ENCODE measurements around the gene ATP13A3. TPM values are rescaled to one million over a fixed set of nuclear protein-coding genes. Genes with fewer than 3 reads are reported as not detected.
A peak's percentile ranks its signal among the peaks of the same experiment; 100 is the strongest.

The ATP13A3 gene
- total RNA-seq, 5 donors from 2014 or later (not counting 1 experiment from before 2014, with no cell fraction given), result 48.1 to 71.7 (median 52.0) TPM

- WGBS (ENCODE audit: insufficient coverage), result 88% methylated on average over 6 of the region's 9 CpGs
These were observed 103.9 kb downstream of the ATP13A3 start for GRCh38 chr3:194382892-194383223.

DNA sequence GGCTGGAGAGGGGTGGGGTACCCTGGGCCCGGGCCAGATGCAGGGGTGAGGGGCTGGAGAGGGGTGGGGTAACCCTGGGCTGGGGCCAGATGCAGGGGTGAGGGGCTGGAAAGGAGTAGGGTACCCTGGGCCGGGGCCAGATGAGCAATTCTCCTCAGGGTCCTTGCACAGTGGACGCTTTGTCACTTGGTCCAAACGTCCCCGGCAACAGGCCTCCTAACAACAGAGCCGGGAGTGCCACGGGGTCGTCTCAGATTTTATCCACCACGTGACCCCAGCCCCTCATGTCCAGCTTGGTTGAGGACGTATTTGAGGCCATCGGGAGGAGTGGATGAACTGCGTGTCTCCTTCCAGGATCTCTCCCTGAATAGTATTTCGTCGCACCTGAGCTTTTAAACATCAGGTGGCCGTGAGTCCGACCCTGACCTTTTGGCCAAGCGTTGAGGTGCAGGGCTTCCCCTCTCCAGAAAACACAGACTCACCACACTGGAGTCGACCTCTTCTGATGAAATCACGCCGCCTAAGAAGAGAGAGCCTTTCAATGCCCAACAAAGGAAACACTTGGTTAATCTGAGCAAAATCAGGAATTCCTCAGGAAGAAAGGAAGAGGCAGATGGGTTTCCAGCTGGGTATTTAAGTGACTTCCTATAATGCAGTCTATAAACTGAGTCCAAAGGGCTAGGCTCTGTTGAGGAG is 104.5 kb downstream of the ATP13A3 start:
- Mint-ChIP-seq H3K9me3 (no peaks in the 10 kb centered on the region), H3K36me3 (no peaks in the 10 kb centered on the region), H3K4me3 (no peak overlapping the region), H3K4me1 (no peaks in the 10 kb centered on the region), H3K27ac (no peak overlapping the region), H3K27me3 (peaks cover 12 to 20% of the 10 kb centered on the region in 2 donors)
- Histone ChIP-seq H3K4me3 (ENCODE audit: control insufficient read depth in 1 of 2, extremely low read depth in 1 of 2, low read length in 1 of 2) (no peak overlapping the region), H3K27me3 (replicated peaks in 1 of 2; ENCODE audit: control insufficient read depth in 2 of 2, extremely low read depth in 1 of 2, insufficient read depth in 2 of 2, low read length in 1 of 2) (peaks cover 0 to 50% of the 10 kb centered on the region in 2 experiments), H3K36me3 (ENCODE audit: control insufficient read depth in 2 of 2, extremely low read depth in 1 of 2, insufficient read depth in 1 of 2, low read length in 1 of 2) (no peaks in the 10 kb centered on the region), H3K9me3 (no peaks in the 10 kb centered on the region), H3K4me1 (ENCODE audit: control insufficient read depth in 1 of 2, extremely low read depth in 1 of 2, insufficient read depth in 2 of 2, low read length in 2 of 2) (no peaks in the 10 kb centered on the region), H3K27ac (ENCODE audit: low read length) (no peak overlapping the region)
- no peak for ATAC-seq (replicated peaks in 1 of 4)
- CTCF ChIA-PET, result no interaction called here
- WGBS (ENCODE audit: insufficient coverage), result 83% methylated on average over 16 of the region's 20 CpGs
- no peak for DNase-seq
- POLR2A ChIA-PET, result no interaction called here

More at GRCh38 chr3:194382892-194383223, 103.9 kb downstream of the ATP13A3 start:
- Mint-ChIP-seq H3K9me3 (no peaks in the 10 kb centered on the region), H3K27ac (no peak overlapping the region), H3K36me3 (no peaks in the 10 kb centered on the region), H3K4me1 (no peaks in the 10 kb centered on the region), H3K27me3 (peaks cover 12 to 20% of the 10 kb centered on the region in 2 donors), H3K4me3 (no peak overlapping the region)
- CTCF ChIA-PET, result no interaction called here
- H3K4me1 ChIP-seq (ENCODE audit: control insufficient read depth in 1 of 2, extremely low read depth in 1 of 2, insufficient read depth in 2 of 2, low read length in 2 of 2), result no peaks in the 10 kb centered on the region
- POLR2A ChIA-PET, result interaction anchor here in 1 of 2 donors (0.6 kb wide), 1 partner anchor 15 kb away, joined by 5 read pairs; no protein-coding TSS in a partner anchor
- H3K27me3 ChIP-seq (replicated peaks in 1 of 2; ENCODE audit: control insufficient read depth in 2 of 2, extremely low read depth in 1 of 2, insufficient read depth in 2 of 2, low read length in 1 of 2), result peaks cover 0 to 50% of the 10 kb centered on the region in 2 experiments
- ATAC-seq (replicated peaks in 1 of 4) (peak in 1 of 4 experiments; percentile 27), DNase-seq (no peak)
- no peaks in the 10 kb centered on the region for H3K36me3 ChIP-seq (ENCODE audit: control insufficient read depth in 2 of 2, extremely low read depth in 1 of 2, insufficient read depth in 1 of 2, low read length in 1 of 2)
- no peak overlapping the region for H3K4me3 ChIP-seq (ENCODE audit: control insufficient read depth in 1 of 2, extremely low read depth in 1 of 2, low read length in 1 of 2)
- no peaks in the 10 kb centered on the region for H3K9me3 ChIP-seq
- no peak overlapping the region for H3K27ac ChIP-seq (ENCODE audit: low read length)

GRCh38 chr3:194381460-194381875 is 105.3 kb downstream of the ATP13A3 start:
- Mint-ChIP-seq H3K27me3 (peaks cover 12 to 20% of the 10 kb centered on the region in 2 donors), H3K9me3 (no peaks in the 10 kb centered on the region), H3K36me3 (no peaks in the 10 kb centered on the region), H3K27ac (no peak overlapping the region), H3K4me1 (no peaks in the 10 kb centered on the region), H3K4me3 (no peak overlapping the region)
- ATAC-seq (replicated peaks in 1 of 4) (no peak), DNase-seq (no peak)
- Histone ChIP-seq H3K36me3 (ENCODE audit: control insufficient read depth in 2 of 2, extremely low read depth in 1 of 2, insufficient read depth in 1 of 2, low read length in 1 of 2) (no peaks in the 10 kb centered on the region), H3K4me3 (ENCODE audit: control insufficient read depth in 1 of 2, extremely low read depth in 1 of 2, low read length in 1 of 2) (no peak overlapping the region), H3K4me1 (ENCODE audit: control insufficient read depth in 1 of 2, extremely low read depth in 1 of 2, insufficient read depth in 2 of 2, low read length in 2 of 2) (no peaks in the 10 kb centered on the region), H3K27me3 (replicated peaks in 1 of 2; ENCODE audit: control insufficient read depth in 2 of 2, extremely low read depth in 1 of 2, insufficient read depth in 2 of 2, low read length in 1 of 2) (peaks cover 0 to 50% of the 10 kb centered on the region in 2 experiments), H3K9me3 (no peaks in the 10 kb centered on the region), H3K27ac (ENCODE audit: low read length) (no peak overlapping the region)
- ChIA-PET POLR2A (interaction anchor here in 1 of 2 donors (0.7 kb wide), 1 partner anchor 14 kb away, joined by 3 read pairs; no protein-coding TSS in a partner anchor), CTCF (no interaction called here)
- WGBS (ENCODE audit: insufficient coverage), result 77% methylated on average over 17 of the region's 17 CpGs

DNA sequence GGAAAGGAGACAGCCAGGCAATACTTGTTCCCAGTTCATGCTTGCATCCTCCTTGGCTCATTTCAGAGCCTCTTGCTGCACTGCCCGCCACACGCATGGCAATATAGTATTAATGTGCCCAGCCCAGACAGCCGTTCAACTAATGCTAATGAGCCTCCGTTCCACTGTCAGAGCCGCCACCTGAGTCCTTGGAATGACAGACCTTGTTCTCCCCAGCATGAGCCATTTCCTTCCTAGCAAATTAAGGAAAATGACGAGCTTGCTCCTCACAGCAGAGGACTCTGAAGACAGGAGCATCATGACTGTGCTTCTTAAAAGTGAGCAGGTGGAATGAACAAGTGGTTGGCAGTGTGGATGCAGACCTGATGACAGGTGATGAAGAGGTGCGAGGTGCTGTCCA is 106.5 kb downstream of the ATP13A3 start:
- H3K27ac Mint-ChIP-seq, result no peak overlapping the region
- H3K9me3 Mint-ChIP-seq, result no peaks in the 10 kb centered on the region
- no peaks in the 10 kb centered on the region for H3K4me1 Mint-ChIP-seq
- POLR2A ChIA-PET, result no interaction called here
- no peaks in the 10 kb centered on the region for H3K9me3 ChIP-seq
- no peaks in the 10 kb centered on the region for H3K36me3 Mint-ChIP-seq
- no peak overlapping the region for H3K4me3 ChIP-seq (ENCODE audit: control insufficient read depth in 1 of 2, extremely low read depth in 1 of 2, low read length in 1 of 2)
- CTCF ChIA-PET, result no interaction called here
- H3K4me3 Mint-ChIP-seq, result no peak overlapping the region
- no peak for DNase-seq
- peaks cover 12 to 26% of the 10 kb centered on the region in 2 donors for H3K27me3 Mint-ChIP-seq
- no peak overlapping the region for H3K27ac ChIP-seq (ENCODE audit: low read length)
- H3K27me3 ChIP-seq (replicated peaks in 1 of 2; ENCODE audit: control insufficient read depth in 2 of 2, extremely low read depth in 1 of 2, insufficient read depth in 2 of 2, low read length in 1 of 2), result peaks cover 0 to 46% of the 10 kb centered on the region in 2 experiments
- no peaks in the 10 kb centered on the region for H3K36me3 ChIP-seq (ENCODE audit: control insufficient read depth in 2 of 2, extremely low read depth in 1 of 2, insufficient read depth in 1 of 2, low read length in 1 of 2)
- no peak for ATAC-seq (replicated peaks in 1 of 4)
- no peaks in the 10 kb centered on the region for H3K4me1 ChIP-seq (ENCODE audit: control insufficient read depth in 1 of 2, extremely low read depth in 1 of 2, insufficient read depth in 2 of 2, low read length in 2 of 2)
- 59% methylated on average over 5 of the region's 7 CpGs for WGBS (ENCODE audit: insufficient coverage)

DNA sequence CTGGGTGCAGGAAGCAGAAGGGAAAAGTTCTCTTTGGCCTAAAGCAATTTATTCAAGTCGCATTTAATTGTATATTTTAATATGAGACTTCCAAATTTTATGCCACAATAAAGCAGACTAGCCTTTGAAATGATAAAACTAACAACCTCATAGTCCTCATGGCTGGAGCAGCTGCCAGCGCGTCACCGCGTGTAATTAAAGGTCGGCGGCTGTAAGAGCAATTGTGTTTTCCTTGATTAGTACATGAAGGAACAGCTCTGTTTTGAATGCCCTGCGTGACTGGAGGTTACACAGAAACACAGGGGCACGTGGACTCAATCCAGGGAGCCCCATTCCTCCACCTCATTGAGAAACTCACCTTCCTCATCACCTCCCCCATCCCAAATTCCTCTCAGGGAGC is 107.2 kb downstream of the ATP13A3 start:
- ATAC-seq (replicated peaks in 1 of 4), result no peak
- H3K9me3 ChIP-seq, result no peaks in the 10 kb centered on the region
- H3K4me3 ChIP-seq (ENCODE audit: control insufficient read depth in 1 of 2, extremely low read depth in 1 of 2, low read length in 1 of 2), result no peak overlapping the region
- H3K4me3 Mint-ChIP-seq, result no peak overlapping the region
- no peaks in the 10 kb centered on the region for H3K4me1 ChIP-seq (ENCODE audit: control insufficient read depth in 1 of 2, extremely low read depth in 1 of 2, insufficient read depth in 2 of 2, low read length in 2 of 2)
- no peaks in the 10 kb centered on the region for H3K36me3 ChIP-seq (ENCODE audit: control insufficient read depth in 2 of 2, extremely low read depth in 1 of 2, insufficient read depth in 1 of 2, low read length in 1 of 2)
- no peak overlapping the region for H3K27ac Mint-ChIP-seq
- H3K27me3 Mint-ChIP-seq, result peaks cover 12 to 30% of the 10 kb centered on the region in 2 donors
- no peak overlapping the region for H3K27ac ChIP-seq (ENCODE audit: low read length)
- H3K4me1 Mint-ChIP-seq, result no peaks in the 10 kb centered on the region
- peaks cover 0 to 48% of the 10 kb centered on the region in 2 experiments for H3K27me3 ChIP-seq (replicated peaks in 1 of 2; ENCODE audit: control insufficient read depth in 2 of 2, extremely low read depth in 1 of 2, insufficient read depth in 2 of 2, low read length in 1 of 2)
- ChIA-PET POLR2A (no interaction called here), CTCF (no interaction called here)
- DNase-seq, result no peak
- H3K36me3 Mint-ChIP-seq, result no peaks in the 10 kb centered on the region
- WGBS (ENCODE audit: insufficient coverage), result 60% methylated on average over 1 of the region's 9 CpGs
- H3K9me3 Mint-ChIP-seq, result no peaks in the 10 kb centered on the region

GRCh38 chr3:194379231-194379630 is 107.6 kb downstream of the ATP13A3 start:
- H3K27ac Mint-ChIP-seq, result no peak overlapping the region
- no peak overlapping the region for H3K27ac ChIP-seq (ENCODE audit: low read length)
- H3K27me3 ChIP-seq (replicated peaks in 1 of 2; ENCODE audit: control insufficient read depth in 2 of 2, extremely low read depth in 1 of 2, insufficient read depth in 2 of 2, low read length in 1 of 2), result peaks cover 0 to 45% of the 10 kb centered on the region in 2 experiments
- DNase-seq (no peak), ATAC-seq (replicated peaks in 1 of 4) (no peak)
- H3K9me3 Mint-ChIP-seq, result no peaks in the 10 kb centered on the region
- H3K9me3 ChIP-seq, result no peaks in the 10 kb centered on the region
- no peak overlapping the region for H3K4me3 ChIP-seq (ENCODE audit: control insufficient read depth in 1 of 2, extremely low read depth in 1 of 2, low read length in 1 of 2)
- H3K4me3 Mint-ChIP-seq, result no peak overlapping the region
- no peaks in the 10 kb centered on the region for H3K4me1 ChIP-seq (ENCODE audit: control insufficient read depth in 1 of 2, extremely low read depth in 1 of 2, insufficient read depth in 2 of 2, low read length in 2 of 2)
- ChIA-PET POLR2A (no interaction called here), CTCF (interaction anchor here in 1 of 2 donors (0.5 kb wide), 1 partner anchor 45 kb away, joined by 3 read pairs; no protein-coding TSS in a partner anchor)
- no peaks in the 10 kb centered on the region for H3K36me3 Mint-ChIP-seq
- H3K4me1 Mint-ChIP-seq, result no peaks in the 10 kb centered on the region
- peaks cover 12 to 31% of the 10 kb centered on the region in 2 donors for H3K27me3 Mint-ChIP-seq
- 67% methylated on average over 1 of the region's 6 CpGs for WGBS (ENCODE audit: insufficient coverage)
- H3K36me3 ChIP-seq (ENCODE audit: control insufficient read depth in 2 of 2, extremely low read depth in 1 of 2, insufficient read depth in 1 of 2, low read length in 1 of 2), result no peaks in the 10 kb centered on the region

All from T-cell (primary cell).